HG03378 (cell line): Measurements from ENCODE around the gene LRRC74A.

Source experiments
- ATAC-seq: cut with Tn5 transposase; IDR thresholded peaks from one replicate; pipeline ENCODE4 v1.9.1; 2021; ENCODE audit warnings: mild to moderate bottlenecking, moderate library complexity; ENCODE audit not compliant: unreplicated experiment

Gene LRRC74A

GRCh38 chr14:76844223-76844622 lies 18.0 kb downstream of the LRRC74A start:
- ATAC-seq = no peak

GRCh38 chr14:76846331-76847047 lies 20.3 kb downstream of the LRRC74A start:
- ATAC-seq = no peak

GRCh38 chr14:76848879-76849278 lies 22.7 kb downstream of the LRRC74A start:
- no peak for ATAC-seq

- no peak for ATAC-seq
Observed at GRCh38 chr14:76855066-76855465, 28.9 kb downstream of the LRRC74A start.

GRCh38 chr14:76856769-76857168 lies 30.6 kb downstream of the LRRC74A start:
- no peak for ATAC-seq

- ATAC-seq = no peak
Observed at GRCh38 chr14:76861574-76862255, 35.5 kb downstream of the LRRC74A start.

- no peak for ATAC-seq
Observed at GRCh38 chr14:76862546-76863282, 36.5 kb downstream of the LRRC74A start.

- no peak for ATAC-seq
Observed at GRCh38 chr14:76863724-76864407, 37.7 kb downstream of the LRRC74A start.

GRCh38 chr14:76866456-76866855 lies 40.2 kb downstream of the LRRC74A start:
- no peak for ATAC-seq

- no peak for ATAC-seq
Observed at GRCh38 chr14:76867516-76868453, 41.6 kb downstream of the LRRC74A start.

GRCh38 chr14:76868454-76869170 lies 42.4 kb downstream of the LRRC74A start:
- no peak for ATAC-seq

- ATAC-seq = no peak
Observed at GRCh38 chr14:76870166-76870565, 44.0 kb downstream of the LRRC74A start.

GRCh38 chr14:76872796-76873432 lies 46.7 kb downstream of the LRRC74A start:
- ATAC-seq = no peak

- no peak for ATAC-seq
Observed at GRCh38 chr14:76874734-76875133, 48.5 kb downstream of the LRRC74A start.

- no peak for ATAC-seq
Observed at GRCh38 chr14:76876076-76876475, 49.9 kb downstream of the LRRC74A start.

- no peak for ATAC-seq
Observed at GRCh38 chr14:76877871-76878270, 51.7 kb downstream of the LRRC74A start.

GRCh38 chr14:76880449-76880848 lies 54.2 kb downstream of the LRRC74A start:
- no peak for ATAC-seq

GRCh38 chr14:76881348-76881747 lies 55.1 kb downstream of the LRRC74A start:
- ATAC-seq = no peak

GRCh38 chr14:76882651-76883050 lies 56.4 kb downstream of the LRRC74A start:
- no peak for ATAC-seq
